Neural crest cell (in vitro differentiated cells): ENCODE results near the gene EGFR. TPM values are rescaled to one million over a fixed set of nuclear protein-coding genes. Genes with fewer than 3 reads are reported as not detected.

Experiments
- DNase-seq: peaks from one replicate; pipeline ENCODE4 v3.0.0; 2021; ENCODE audit warnings: low read depth, mixed read lengths, low spot score
- H3K27ac Mint-ChIP-seq: one replicate; pipeline ENCODE4 v1.8.0; 2021; ENCODE audit warnings: mild to moderate bottlenecking, mixed read lengths; ENCODE audit not compliant: unreplicated experiment
- H3K27me3 Mint-ChIP-seq: 2 replicates; pipeline ENCODE4 v1.8.0; 2021; ENCODE audit warnings: low read depth, mild to moderate bottlenecking, mixed read lengths
- H3K36me3 Mint-ChIP-seq: 2 replicates; pipeline ENCODE4 v1.8.0; 2021; ENCODE audit warnings: low read depth, mild to moderate bottlenecking, mixed read lengths
- H3K4me1 Mint-ChIP-seq: 2 replicates; pipeline ENCODE4 v1.8.0; 2021; ENCODE audit warnings: mixed read lengths
- H3K4me3 Mint-ChIP-seq: one replicate; pipeline ENCODE4 v1.8.0; 2021; ENCODE audit warnings: mild to moderate bottlenecking, mixed read lengths
- H3K9me3 Mint-ChIP-seq: 2 replicates; pipeline ENCODE4 v1.8.0; 2021; ENCODE audit warnings: mixed read lengths
- total RNA-seq: library from RNA; stranded (reverse); gene quantifications from 2 replicates; pipeline ENCODE4 v1.2.1, GENCODE V29; 2021
- TF ChIP-seq, protein P1 (sequence below): fragments of 200-600 bp; sonication (generic); conservative IDR thresholded peaks from 2 replicates; pipeline ENCODE4 v1.5.0; 2021; ENCODE audit warnings: antibody characterized with exemption, mild to moderate bottlenecking

The EGFR gene
- total RNA-seq, 1 donor from 2014 or later: 2.3 TPM

- H3K9me3 Mint-ChIP-seq: peaks cover 3% of the 10 kb centered on the region
- H3K27ac Mint-ChIP-seq: no peak overlapping the region
- no peaks in the 10 kb centered on the region for H3K36me3 Mint-ChIP-seq
- no peak for DNase-seq
- peaks cover 7% of the 10 kb centered on the region for H3K27me3 Mint-ChIP-seq
- H3K4me3 Mint-ChIP-seq: no peak overlapping the region
- no peaks in the 10 kb centered on the region for H3K4me1 Mint-ChIP-seq
- TF ChIP-seq, protein P1, sequence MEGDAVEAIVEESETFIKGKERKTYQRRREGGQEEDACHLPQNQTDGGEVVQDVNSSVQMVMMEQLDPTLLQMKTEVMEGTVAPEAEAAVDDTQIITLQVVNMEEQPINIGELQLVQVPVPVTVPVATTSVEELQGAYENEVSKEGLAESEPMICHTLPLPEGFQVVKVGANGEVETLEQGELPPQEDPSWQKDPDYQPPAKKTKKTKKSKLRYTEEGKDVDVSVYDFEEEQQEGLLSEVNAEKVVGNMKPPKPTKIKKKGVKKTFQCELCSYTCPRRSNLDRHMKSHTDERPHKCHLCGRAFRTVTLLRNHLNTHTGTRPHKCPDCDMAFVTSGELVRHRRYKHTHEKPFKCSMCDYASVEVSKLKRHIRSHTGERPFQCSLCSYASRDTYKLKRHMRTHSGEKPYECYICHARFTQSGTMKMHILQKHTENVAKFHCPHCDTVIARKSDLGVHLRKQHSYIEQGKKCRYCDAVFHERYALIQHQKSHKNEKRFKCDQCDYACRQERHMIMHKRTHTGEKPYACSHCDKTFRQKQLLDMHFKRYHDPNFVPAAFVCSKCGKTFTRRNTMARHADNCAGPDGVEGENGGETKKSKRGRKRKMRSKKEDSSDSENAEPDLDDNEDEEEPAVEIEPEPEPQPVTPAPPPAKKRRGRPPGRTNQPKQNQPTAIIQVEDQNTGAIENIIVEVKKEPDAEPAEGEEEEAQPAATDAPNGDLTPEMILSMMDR: no peak
Measured at GRCh38 chr7:54996391-54996790, 22.4 kb upstream of the EGFR start.

DNA sequence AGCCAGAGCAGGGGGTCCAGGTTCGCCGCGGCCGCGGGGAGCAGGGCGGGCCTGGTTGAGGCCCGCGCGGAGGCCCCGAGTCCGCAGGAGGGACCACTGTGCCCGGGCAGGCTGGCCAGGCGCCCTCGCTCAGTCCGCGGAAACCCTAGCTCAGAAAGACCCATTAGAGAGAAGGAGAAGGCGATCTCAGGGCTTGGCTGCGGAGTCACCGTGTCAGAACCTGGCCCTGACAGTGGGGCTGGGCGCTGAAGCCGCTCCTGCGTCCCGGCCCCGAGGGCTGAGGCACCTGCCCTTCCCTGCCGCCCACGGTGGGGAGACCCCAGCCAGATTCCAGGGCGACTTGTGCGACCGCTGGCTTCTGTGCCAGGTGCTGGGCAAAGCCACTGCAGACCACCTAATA lies 14.2 kb upstream of the EGFR start:
- peaks cover 21% of the 10 kb centered on the region for H3K27me3 Mint-ChIP-seq
- H3K4me3 Mint-ChIP-seq: no peak overlapping the region
- no peaks in the 10 kb centered on the region for H3K36me3 Mint-ChIP-seq
- no peaks in the 10 kb centered on the region for H3K4me1 Mint-ChIP-seq
- no peak overlapping the region for H3K27ac Mint-ChIP-seq
- no peaks in the 10 kb centered on the region for H3K9me3 Mint-ChIP-seq
- TF ChIP-seq, protein P1: no peak
- DNase-seq: no peak

GRCh38 chr7:55005241-55005851 lies 13.5 kb upstream of the EGFR start:
- Mint-ChIP-seq H3K27ac (no peak overlapping the region), H3K4me1 (no peaks in the 10 kb centered on the region), H3K36me3 (no peaks in the 10 kb centered on the region)

GRCh38 chr7:55006499-55006898 lies 12.3 kb upstream of the EGFR start:
- peaks cover 17% of the 10 kb centered on the region for H3K27me3 Mint-ChIP-seq
- DNase-seq: no peak
- H3K36me3 Mint-ChIP-seq: no peaks in the 10 kb centered on the region
- TF ChIP-seq, protein P1: no peak
- no peaks in the 10 kb centered on the region for H3K9me3 Mint-ChIP-seq
- no peak overlapping the region for H3K4me3 Mint-ChIP-seq
- H3K4me1 Mint-ChIP-seq: no peaks in the 10 kb centered on the region
- no peak overlapping the region for H3K27ac Mint-ChIP-seq

More at GRCh38 chr7:55005241-55005851, 13.5 kb upstream of the EGFR start:
- DNase-seq: no peak
- no peaks in the 10 kb centered on the region for H3K9me3 Mint-ChIP-seq
- peaks cover 19% of the 10 kb centered on the region for H3K27me3 Mint-ChIP-seq
- no peak overlapping the region for H3K4me3 Mint-ChIP-seq
- TF ChIP-seq, protein P1: no peak

GRCh38 chr7:55013851-55014250 lies 5.0 kb upstream of the EGFR start:
- no peak overlapping the region for H3K4me3 Mint-ChIP-seq
- no peaks in the 10 kb centered on the region for H3K9me3 Mint-ChIP-seq
- no peak overlapping the region for H3K27ac Mint-ChIP-seq
- TF ChIP-seq, protein P1: no peak
- no peaks in the 10 kb centered on the region for H3K4me1 Mint-ChIP-seq
- no peaks in the 10 kb centered on the region for H3K36me3 Mint-ChIP-seq
- peaks cover 66% of the 10 kb centered on the region for H3K27me3 Mint-ChIP-seq
- no peak for DNase-seq
